ENCODE measurements around the gene FAM168B. TPM values are rescaled to one million over a fixed set of nuclear protein-coding genes. Genes with fewer than 3 reads are reported as not detected.
"Not testable (repeated sequence)": the region's sequence is repeated elsewhere in the genome, so short reads cannot be mapped to it uniquely, and the experiment has no call there.

FAM168B gene
- polyA plus RNA-seq, 1 donor: 71.6 TPM

- H3K9me3 ChIP-seq (ENCODE audit: control insufficient read depth, low read depth, low read length): no peaks in the 10 kb centered on the region
- no peak overlapping the region for H3K4me3 ChIP-seq (ENCODE audit: low read length)
- H3K4me1 ChIP-seq (ENCODE audit: control insufficient read depth, insufficient read depth, low read length): no peaks in the 10 kb centered on the region
- no peak overlapping the region for H3K27ac ChIP-seq (ENCODE audit: low read length)
- peaks cover 83% of the 10 kb centered on the region for H3K36me3 ChIP-seq (ENCODE audit: control insufficient read depth, insufficient read depth, low read length)
- 50% methylated on average over 1 of the region's 11 CpGs for WGBS (ENCODE audit: insufficient coverage, low lambda C conversion rate)
- no peak for DNase-seq
- no peaks in the 10 kb centered on the region for H3K27me3 ChIP-seq (ENCODE audit: control insufficient read depth, insufficient read depth, low read length)
Observed at GRCh38 chr2:131077182-131077846, 15.9 kb downstream of the FAM168B start.

GRCh38 chr2:131076707-131077106 lies 16.6 kb downstream of the FAM168B start:
- peak; percentile 21 to 30 for DNase-seq
- H3K9me3 ChIP-seq (ENCODE audit: control insufficient read depth, low read depth, low read length): no peaks in the 10 kb centered on the region
- no peaks in the 10 kb centered on the region for H3K4me1 ChIP-seq (ENCODE audit: control insufficient read depth, insufficient read depth, low read length)
- H3K27ac ChIP-seq (ENCODE audit: low read length): no peak overlapping the region
- no peaks in the 10 kb centered on the region for H3K27me3 ChIP-seq (ENCODE audit: control insufficient read depth, insufficient read depth, low read length)
- 60% methylated on average over 1 of the region's 5 CpGs for WGBS (ENCODE audit: insufficient coverage, low lambda C conversion rate)
- H3K4me3 ChIP-seq (ENCODE audit: low read length): no peak overlapping the region
- peaks cover 82% of the 10 kb centered on the region for H3K36me3 ChIP-seq (ENCODE audit: control insufficient read depth, insufficient read depth, low read length)

DNA sequence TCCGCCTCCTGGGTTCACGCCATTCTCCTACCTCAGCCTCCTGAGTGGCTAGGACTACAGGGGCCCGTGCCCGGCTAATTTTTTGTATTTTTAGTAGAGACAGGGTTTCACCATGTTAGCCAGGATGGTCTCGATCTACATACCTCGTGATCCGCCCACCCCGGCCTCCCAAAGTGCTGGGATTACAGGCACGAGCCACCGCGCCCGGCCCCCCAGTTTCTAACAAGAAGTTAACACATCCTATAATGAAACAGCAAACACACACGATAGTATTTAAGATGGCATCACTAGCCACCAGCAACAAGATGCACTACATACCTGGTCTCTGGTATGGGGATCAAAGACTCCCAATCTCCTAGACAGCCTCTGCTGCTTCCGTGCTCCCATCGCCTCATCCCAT lies 17.7 kb downstream of the FAM168B start:
- H3K27me3 ChIP-seq (ENCODE audit: control insufficient read depth, insufficient read depth, low read length); H3K9me3 ChIP-seq (ENCODE audit: control insufficient read depth, low read depth, low read length); H3K4me3 ChIP-seq (ENCODE audit: low read length); H3K27ac ChIP-seq (ENCODE audit: low read length); DNase-seq; H3K4me1 ChIP-seq (ENCODE audit: control insufficient read depth, insufficient read depth, low read length): not testable (repeated sequence)
- H3K36me3 ChIP-seq (ENCODE audit: control insufficient read depth, insufficient read depth, low read length): peaks cover 82% of the 10 kb centered on the region
- WGBS (ENCODE audit: insufficient coverage, low lambda C conversion rate): no CpG with 5 or more reads among the region's 15 CpGs

DNA sequence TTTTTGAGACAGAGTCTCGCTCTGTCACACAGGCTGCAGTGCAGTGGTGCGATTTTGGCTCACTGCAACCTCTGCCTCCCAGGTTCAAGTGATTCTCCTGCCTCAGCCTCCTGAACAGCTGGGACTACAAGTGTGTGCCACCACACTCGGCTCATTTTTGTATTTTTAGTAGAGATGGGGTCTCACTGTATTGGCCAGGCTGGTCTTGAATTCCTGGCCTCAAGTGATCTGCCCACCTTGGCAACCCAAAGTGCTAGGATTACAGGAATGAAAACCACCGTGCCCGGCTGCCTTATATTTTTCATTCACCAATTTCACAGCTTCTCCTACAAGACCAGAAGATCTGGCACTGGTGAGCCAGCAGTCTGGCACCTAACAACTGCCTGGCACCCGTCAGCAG lies 25.1 kb downstream of the FAM168B start:
- not testable (repeated sequence) for H3K27ac ChIP-seq (ENCODE audit: low read length); H3K4me1 ChIP-seq (ENCODE audit: control insufficient read depth, insufficient read depth, low read length); H3K4me3 ChIP-seq (ENCODE audit: low read length); H3K9me3 ChIP-seq (ENCODE audit: control insufficient read depth, low read depth, low read length); H3K27me3 ChIP-seq (ENCODE audit: control insufficient read depth, insufficient read depth, low read length); DNase-seq
- WGBS (ENCODE audit: insufficient coverage, low lambda C conversion rate): no CpG with 5 or more reads among the region's 6 CpGs
- H3K36me3 ChIP-seq (ENCODE audit: control insufficient read depth, insufficient read depth, low read length): peaks cover 57% of the 10 kb centered on the region

DNA sequence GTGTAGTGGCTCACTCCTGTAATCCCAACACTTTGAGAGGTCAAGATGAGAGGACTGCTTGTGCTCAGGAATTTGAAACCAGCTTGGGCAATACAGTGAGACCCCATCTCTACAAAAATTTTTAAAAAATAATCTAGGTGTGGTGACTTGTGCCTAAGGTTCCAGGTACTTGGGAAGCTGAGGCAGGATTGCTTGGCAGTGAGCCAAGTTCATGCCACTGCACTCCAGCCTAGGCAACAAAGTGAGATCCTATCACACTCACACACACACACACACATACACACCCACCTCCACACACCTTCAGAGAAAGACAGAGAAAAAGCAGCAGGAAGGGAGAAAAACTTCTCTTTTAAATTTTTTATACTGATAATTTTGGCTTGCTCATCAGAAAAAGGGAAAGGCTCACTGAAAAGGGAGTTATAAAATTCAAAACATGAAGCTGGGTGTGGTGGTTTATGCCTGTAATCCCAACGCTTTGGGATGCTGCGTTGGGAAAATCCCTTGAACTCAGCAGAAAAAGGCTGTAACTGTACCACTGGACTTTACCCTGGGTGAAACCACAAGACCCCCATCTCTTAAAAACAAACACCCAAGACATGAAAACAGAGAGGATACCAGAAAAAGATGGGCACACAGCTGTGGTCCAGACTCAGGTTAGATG lies 25.7 kb downstream of the FAM168B start:
- Histone ChIP-seq H3K4me3 (ENCODE audit: low read length) (no peak overlapping the region), H3K9me3 (ENCODE audit: control insufficient read depth, low read depth, low read length) (no peaks in the 10 kb centered on the region), H3K27me3 (ENCODE audit: control insufficient read depth, insufficient read depth, low read length) (no peaks in the 10 kb centered on the region), H3K36me3 (ENCODE audit: control insufficient read depth, insufficient read depth, low read length) (peaks cover 57% of the 10 kb centered on the region), H3K4me1 (ENCODE audit: control insufficient read depth, insufficient read depth, low read length) (peaks cover 8% of the 10 kb centered on the region), H3K27ac (ENCODE audit: low read length) (no peak overlapping the region)
- no CpG with 5 or more reads among the region's 2 CpGs for WGBS (ENCODE audit: insufficient coverage, low lambda C conversion rate)
- no peak for DNase-seq

DNA sequence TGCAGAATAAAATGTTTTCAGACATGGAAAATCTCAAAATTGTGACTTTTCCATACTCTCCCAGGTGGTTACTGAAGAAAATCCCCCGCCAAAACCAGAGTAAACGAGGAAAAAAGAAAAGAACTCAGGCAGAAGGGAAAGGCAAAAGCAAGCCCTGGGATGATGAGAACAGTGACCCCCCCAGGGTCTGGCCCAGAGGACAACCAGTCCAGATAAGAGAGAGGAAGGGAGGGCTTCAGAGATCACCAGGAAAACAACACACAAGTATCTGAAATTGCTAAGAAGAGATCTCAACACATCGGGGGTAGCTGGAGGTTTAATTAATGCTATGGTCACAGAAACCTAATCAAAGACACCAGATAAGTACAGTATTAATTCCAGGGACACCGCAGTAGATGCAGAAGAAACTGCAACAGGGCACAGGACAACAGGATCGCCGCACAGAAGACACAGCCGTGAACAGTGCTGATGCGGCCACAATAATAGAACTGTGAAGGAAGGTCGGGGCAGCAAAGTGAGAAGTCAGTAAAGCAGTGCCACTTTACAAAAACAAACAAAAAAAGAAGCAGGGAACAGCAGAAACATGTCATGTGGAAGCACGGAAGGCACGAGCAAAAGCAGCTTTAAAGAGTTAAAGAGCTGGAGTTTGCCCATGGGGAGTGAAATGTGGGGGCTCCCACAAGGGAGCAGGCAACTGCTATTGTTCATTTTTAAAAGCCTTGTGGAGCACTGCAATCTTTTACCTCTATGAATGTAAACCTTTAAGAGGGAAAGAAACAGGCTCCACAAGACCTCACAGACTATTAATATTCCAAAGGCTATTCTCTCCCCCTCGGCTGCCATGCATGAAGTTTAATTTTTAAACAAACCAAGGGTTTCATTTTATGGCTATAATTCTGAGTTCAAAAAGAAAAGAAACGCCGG lies 28.4 kb downstream of the FAM168B start:
- no peaks in the 10 kb centered on the region for H3K27me3 ChIP-seq (ENCODE audit: control insufficient read depth, insufficient read depth, low read length)
- no peak overlapping the region for H3K4me3 ChIP-seq (ENCODE audit: low read length)
- DNase-seq: peak in 1 of 2 donors; percentile 20
- H3K9me3 ChIP-seq (ENCODE audit: control insufficient read depth, low read depth, low read length): no peaks in the 10 kb centered on the region
- no peak overlapping the region for H3K27ac ChIP-seq (ENCODE audit: low read length)
- H3K36me3 ChIP-seq (ENCODE audit: control insufficient read depth, insufficient read depth, low read length): peaks cover 50% of the 10 kb centered on the region
- H3K4me1 ChIP-seq (ENCODE audit: control insufficient read depth, insufficient read depth, low read length): peaks cover 8% of the 10 kb centered on the region
- 52% methylated on average over 4 of the region's 14 CpGs for WGBS (ENCODE audit: insufficient coverage, low lambda C conversion rate)

DNA sequence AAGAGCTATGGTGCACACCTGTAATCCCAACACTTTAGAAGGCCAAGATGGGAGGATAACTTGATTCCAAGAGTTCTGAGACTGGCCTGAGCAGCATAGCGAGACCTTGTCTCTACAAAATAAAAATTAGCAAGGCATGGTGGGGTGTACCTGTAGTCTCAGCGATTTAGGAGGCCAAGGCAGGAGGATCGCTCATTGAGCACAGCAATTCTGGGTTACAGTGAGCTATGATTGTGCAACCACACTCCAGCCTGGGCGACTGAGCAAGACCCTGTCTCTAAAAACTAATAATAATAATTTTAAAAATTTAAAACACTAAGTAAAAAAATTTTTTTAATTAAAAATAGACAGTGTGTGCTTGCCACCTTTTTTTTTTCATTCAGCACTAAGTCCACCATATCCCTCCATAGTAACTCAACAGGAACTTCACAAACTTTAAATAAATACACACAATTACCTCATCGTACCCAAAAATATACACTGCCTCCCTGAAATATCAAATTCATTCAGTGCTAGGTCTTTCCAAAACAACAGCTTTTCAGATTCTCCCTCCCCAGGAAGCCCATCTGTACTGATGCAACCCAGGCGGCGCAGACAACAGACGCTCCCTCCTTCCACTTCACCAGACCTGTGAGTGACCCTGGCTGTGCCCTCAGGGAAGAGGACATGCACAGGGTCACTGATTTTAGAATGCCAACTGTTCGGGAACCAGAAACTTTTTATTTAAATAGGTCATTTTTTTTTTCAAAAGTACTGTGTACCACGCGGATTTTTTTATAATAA lies 29.6 kb downstream of the FAM168B start:
- no peak overlapping the region for H3K27ac ChIP-seq (ENCODE audit: low read length)
- no peaks in the 10 kb centered on the region for H3K27me3 ChIP-seq (ENCODE audit: control insufficient read depth, insufficient read depth, low read length)
- H3K4me3 ChIP-seq (ENCODE audit: low read length): no peak overlapping the region
- no peak for DNase-seq
- peaks cover 50% of the 10 kb centered on the region for H3K36me3 ChIP-seq (ENCODE audit: control insufficient read depth, insufficient read depth, low read length)
- H3K9me3 ChIP-seq (ENCODE audit: control insufficient read depth, low read depth, low read length): no peaks in the 10 kb centered on the region
- peaks cover 8% of the 10 kb centered on the region for H3K4me1 ChIP-seq (ENCODE audit: control insufficient read depth, insufficient read depth, low read length)
- 90% methylated on average over 5 of the region's 11 CpGs for WGBS (ENCODE audit: insufficient coverage, low lambda C conversion rate)

DNA sequence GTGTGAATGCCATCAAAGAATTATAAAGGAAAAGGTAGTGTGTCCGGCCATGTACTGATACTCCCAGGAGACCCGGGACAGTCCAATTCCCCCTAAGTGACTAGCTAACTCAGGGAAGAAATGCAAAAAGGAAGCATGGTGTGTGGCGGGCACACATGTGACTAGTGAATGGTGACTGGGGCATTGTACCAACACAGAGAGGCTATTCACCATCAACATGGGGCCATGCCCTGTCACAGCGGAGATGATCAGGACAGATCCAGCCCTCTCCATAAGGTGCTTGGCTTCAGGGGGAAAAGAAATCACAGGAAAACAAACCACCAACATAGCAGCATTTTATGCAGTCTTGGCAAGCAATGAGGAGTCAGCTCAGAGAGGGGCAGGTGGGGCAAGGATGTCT lies 34.3 kb downstream of the FAM168B start:
- H3K27ac ChIP-seq (ENCODE audit: low read length): no peak overlapping the region
- peaks cover 69% of the 10 kb centered on the region for H3K36me3 ChIP-seq (ENCODE audit: control insufficient read depth, insufficient read depth, low read length)
- no peaks in the 10 kb centered on the region for H3K9me3 ChIP-seq (ENCODE audit: control insufficient read depth, low read depth, low read length)
- no CpG with 5 or more reads among the region's 4 CpGs for WGBS (ENCODE audit: insufficient coverage, low lambda C conversion rate)
- H3K4me3 ChIP-seq (ENCODE audit: low read length): no peak overlapping the region
- H3K27me3 ChIP-seq (ENCODE audit: control insufficient read depth, insufficient read depth, low read length): no peaks in the 10 kb centered on the region
- H3K4me1 ChIP-seq (ENCODE audit: control insufficient read depth, insufficient read depth, low read length): no peaks in the 10 kb centered on the region
- no peak for DNase-seq

DNA sequence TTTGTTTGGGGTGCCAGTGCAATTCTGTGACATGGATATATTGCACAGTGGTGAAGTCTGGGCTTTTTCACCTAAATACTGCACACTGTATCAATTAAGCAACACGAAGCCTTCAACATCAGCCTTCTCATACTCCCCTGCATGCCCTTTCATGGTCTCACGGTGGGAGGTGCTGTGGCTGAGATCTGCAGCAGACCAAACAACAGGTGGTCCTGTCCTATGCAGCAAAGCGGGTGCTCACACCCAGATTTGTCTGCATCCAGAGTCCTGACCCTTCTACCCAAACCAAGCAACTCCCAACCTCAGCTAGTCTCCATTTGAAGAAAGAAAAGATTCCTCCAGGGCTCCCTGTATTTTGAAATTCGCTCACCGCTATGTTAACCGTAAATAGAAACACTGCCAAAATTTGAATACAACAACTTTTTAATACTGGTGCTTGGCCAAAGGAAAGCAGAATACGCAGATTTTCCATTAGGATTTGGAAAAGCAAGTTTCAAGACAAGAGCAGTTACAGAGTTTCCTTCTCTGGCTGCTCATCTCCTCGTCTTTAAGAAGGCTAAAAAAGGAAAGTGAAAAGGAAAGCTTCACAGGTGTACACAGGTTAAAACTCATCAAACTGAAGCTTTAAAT lies 34.9 kb downstream of the FAM168B start:
- Histone ChIP-seq H3K9me3 (ENCODE audit: control insufficient read depth, low read depth, low read length) (no peaks in the 10 kb centered on the region), H3K36me3 (ENCODE audit: control insufficient read depth, insufficient read depth, low read length) (peaks cover 71% of the 10 kb centered on the region), H3K27me3 (ENCODE audit: control insufficient read depth, insufficient read depth, low read length) (no peaks in the 10 kb centered on the region), H3K4me1 (ENCODE audit: control insufficient read depth, insufficient read depth, low read length) (no peaks in the 10 kb centered on the region), H3K4me3 (ENCODE audit: low read length) (no peak overlapping the region), H3K27ac (ENCODE audit: low read length) (no peak overlapping the region)
- no CpG with 5 or more reads among the region's 8 CpGs for WGBS (ENCODE audit: insufficient coverage, low lambda C conversion rate)
- no peak for DNase-seq

Data from large intestine (tissue), 3 donors.